Endothelial cell of umbilical vein (primary cell): ENCODE data around the gene MAT2B. TPM values are rescaled to one million over a fixed set of nuclear protein-coding genes. Genes with fewer than 3 reads are reported as not detected.

ENCODE experiments used
- BruUV-seq: library from RNA; stranded (reverse); fragments of 400-500 nt; replicated peaks from 2 replicates; lab custom pipeline; 2021; lab: Mats Ljungman, UMichigan
- CTCF ChIA-PET: fragments of 300-600, 350-600 bp; sonication (Branson Sonifier 250); formaldehyde crosslinking; loops from one replicate; lab custom pipeline; 2021; ENCODE audit warnings: antibody characterized with exemption, inconsistent platforms; lab: Charles Lee
- POLR2A ChIA-PET: fragments of 300-600, 350-600 bp; sonication (Branson Sonifier 250); formaldehyde crosslinking; loops from one replicate; lab custom pipeline; 2021; ENCODE audit warnings: antibody characterized with exemption, inconsistent platforms; lab: Charles Lee
- DNase-seq: peaks from one replicate; pipeline ENCODE4 v3.0.0-alpha.2; 2011; ENCODE audit warnings: low read depth, low spot score
- FAIRE-seq: peaks from 2 replicates; lab custom pipeline; 2011; peaks lifted over from hg19 to GRCh38; lab: Jason Lieb, UNC
- H2AFZ ChIP-seq: 2 replicates; pipeline ENCODE4 v1.6.0; 2012; ENCODE audit warnings: low read depth, low read length, control low read depth, inconsistent platforms
- H3K27ac ChIP-seq: 2 replicates; pipeline ENCODE4 v1.5.1; 2011; ENCODE audit warnings: low read depth, mild to moderate bottlenecking, control low read depth, low read length, moderate library complexity; ENCODE audit not compliant: insufficient read depth
- H3K27me3 ChIP-seq, 2 experiments: 2 replicates each; pipeline versions ENCODE4 v1.6.0 to v1.6.1; 2011; ENCODE audit warnings: low read length in 2 of 2, mixed read lengths in 1 of 2; ENCODE audit not compliant: control insufficient read depth in 2 of 2, insufficient read depth in 2 of 2
- H3K36me3 ChIP-seq, 2 experiments: 2 replicates in 1 of 2; 3 replicates in 1 of 2; pipeline ENCODE4 v1.5.1; 2011; ENCODE audit warnings: low read length in 2 of 2, mild to moderate bottlenecking in 1 of 2, moderate library complexity in 1 of 2; ENCODE audit not compliant: control insufficient read depth in 2 of 2, insufficient read depth in 2 of 2; ENCODE audit errors: extremely low read depth in 1 of 2
- H3K4me1 ChIP-seq: 3 replicates; pipeline ENCODE4 v1.5.1; 2011; ENCODE audit warnings: mild to moderate bottlenecking, low read length; ENCODE audit not compliant: control insufficient read depth, insufficient read depth; ENCODE audit errors: extremely low read depth
- H3K4me2 ChIP-seq: 2 replicates; pipeline ENCODE4 v1.6.1; 2011; ENCODE audit warnings: low read length, control low read depth, mixed read lengths; ENCODE audit not compliant: insufficient read depth
- H3K4me3 ChIP-seq, 3 experiments: fragments of 200-600 bp in 1 of 3; sonication (generic), shearing (Covaris generic) in 1 of 3; replicated peaks in 1 of 3; 2 replicates each; pipeline ENCODE4 v1.5.1; 2011 to 2016; ENCODE audit warnings: control low read depth in 3 of 3, low read length in 3 of 3, mild to moderate bottlenecking in 2 of 3, inconsistent platforms in 1 of 3, low read depth in 1 of 3, moderate library complexity in 1 of 3; ENCODE audit not compliant: insufficient read depth in 1 of 3
- H3K79me2 ChIP-seq: 2 replicates; pipeline ENCODE4 v1.6.0; 2012; ENCODE audit warnings: low read length, inconsistent platforms; ENCODE audit not compliant: control insufficient read depth, insufficient read depth
- H3K9ac ChIP-seq: replicated peaks from 2 replicates; pipeline ENCODE3; 2011; ENCODE audit warnings: low read length, control low read depth; ENCODE audit not compliant: insufficient read depth; ENCODE audit errors: extremely low read depth
- H3K9me1 ChIP-seq: replicated peaks from 3 replicates; pipeline ENCODE4 v1.6.0; 2011; ENCODE audit warnings: mild to moderate bottlenecking, low read length; ENCODE audit not compliant: control insufficient read depth, insufficient read depth; ENCODE audit errors: extremely low read depth
- H3K9me3 ChIP-seq: replicated peaks from 2 replicates; pipeline ENCODE4 v1.5.1; 2012; ENCODE audit warnings: low read length, inconsistent platforms; ENCODE audit not compliant: control insufficient read depth, insufficient read depth
- H4K20me1 ChIP-seq: replicated peaks from 2 replicates; pipeline ENCODE3; 2011; ENCODE audit warnings: mild to moderate bottlenecking, low read length; ENCODE audit not compliant: control insufficient read depth, insufficient read depth; ENCODE audit errors: extremely low read depth
- CTCF ChIP-seq, 2 donors: IDR thresholded peaks; 1 replicate in 1 of 2; 2 replicates in 1 of 2; pipeline ENCODE4 v1.5.1; 2011; ENCODE audit warnings: low read length in 2 of 2, mild to moderate bottlenecking in 2 of 2, moderate library complexity in 2 of 2, control low read depth in 1 of 2, inconsistent platforms in 1 of 2, low read depth in 1 of 2; ENCODE audit not compliant: insufficient read depth in 1 of 2; ENCODE audit errors: extremely low read depth in 1 of 2
- EZH2 ChIP-seq: IDR thresholded peaks from 2 replicates; pipeline ENCODE4 v1.6.1; 2012; ENCODE audit warnings: borderline replicate concordance, low read depth, mild to moderate bottlenecking, moderate library complexity, low read length, inconsistent platforms; ENCODE audit not compliant: severe bottlenecking
- FOS ChIP-seq: IDR thresholded peaks from 2 replicates; pipeline ENCODE4 v1.6.1; 2011; ENCODE audit warnings: mild to moderate bottlenecking, low read length, moderate library complexity, borderline replicate concordance; ENCODE audit not compliant: insufficient read depth
- GATA2 ChIP-seq: IDR thresholded peaks from 2 replicates; pipeline ENCODE4 v1.7.0; 2011; ENCODE audit warnings: low read depth, mild to moderate bottlenecking, moderate library complexity, mixed read lengths, low read length; ENCODE audit not compliant: insufficient read length, insufficient read depth
- JUN ChIP-seq: IDR thresholded peaks from 2 replicates; pipeline ENCODE4 v1.6.1; 2011; ENCODE audit warnings: borderline replicate concordance, low read depth; ENCODE audit not compliant: insufficient read length, insufficient read depth
- MAX ChIP-seq: IDR thresholded peaks from 2 replicates; pipeline ENCODE4 v1.6.1; 2011; ENCODE audit not compliant: insufficient read depth, insufficient read length
- MYC ChIP-seq: IDR thresholded peaks from one replicate; pipeline ENCODE4 v1.6.1; 2011; ENCODE audit warnings: mild to moderate bottlenecking, low read depth, low read length
- POLR2A ChIP-seq: IDR thresholded peaks from 2 replicates; pipeline ENCODE4 v1.6.1; 2012; ENCODE audit warnings: low read depth, mild to moderate bottlenecking, control low read depth, low read length
- POLR2AphosphoS5 ChIP-seq: IDR thresholded peaks from 2 replicates; pipeline ENCODE4 v1.6.1; 2012; ENCODE audit warnings: low read depth, mild to moderate bottlenecking, control low read depth, low read length, moderate library complexity; ENCODE audit not compliant: insufficient read depth
- dilution Hi-C: fragments of 300-500 bp; cut with MboI; formaldehyde crosslinking; loops from one replicate; pipeline ENCODE4 v1.15.0; 2019; ENCODE audit warnings: low sequenced_read_pairs; ENCODE audit not compliant: extremely low pct_ligation_motif_present
- intact Hi-C: fragments of 100-400 bp; cut with micrococcal nuclease; formaldehyde crosslinking; loops from one replicate; pipeline ENCODE4 v1.10.0; 2022
- polyA plus RNA-seq, 4 experiments: library from polyadenylated mRNA; depleted of rRNA in 3 of 4; stranded (reverse) in 3 of 4; unstranded in 1 of 4; fragments of >200 nt; gene quantifications; 2 replicates each; pipeline versions ENCODE4 v1.2.1 to v1.2.3, GENCODE V29; 2011 to 2012; ENCODE audit warnings: missing spikeins in 1 of 4
- total RNA-seq: library from RNA; stranded (reverse); gene quantifications from 2 replicates; pipeline ENCODE4 v1.2.3, GENCODE V29; 2021

Gene MAT2B
- total and polyA plus RNA-seq, 2 donors (not counting 3 experiments of a cell fraction or from before 2014, with no cell fraction given), result 41.5 to 101 TPM

GRCh38 chr5:163533223-163533622, 27.8 kb downstream of the MAT2B start:
- H2AFZ ChIP-seq, result no peak overlapping the region
- dilution Hi-C loops, result no loop called here
- ChIA-PET POLR2A (no interaction called here), CTCF (no interaction called here)
- FAIRE-seq, result no peak
- no peaks in the 10 kb centered on the region for H4K20me1 ChIP-seq
- H3K4me2 ChIP-seq, result no peak overlapping the region
- no peaks in the 10 kb centered on the region for H3K79me2 ChIP-seq
- DNase-seq, result no peak
- BruUV-seq, result no TSS peak
- no peak overlapping the region for H3K4me3 ChIP-seq
- H3K9me1 ChIP-seq, result no peaks in the 10 kb centered on the region
- no peak overlapping the region for H3K27ac ChIP-seq
- H3K36me3 ChIP-seq, result no peaks in the 10 kb centered on the region
- TF ChIP-seq CTCF (IDR thresholded peaks at IDR 0.05; ENCODE audit: extremely low read depth in 1 of 2, insufficient read depth in 1 of 2, low read depth in 1 of 2, low read length in 2 of 2) (no peak), GATA2 (no peak)
- no peaks in the 10 kb centered on the region for H3K9me3 ChIP-seq
- peaks cover 2 to 7% of the 10 kb centered on the region in 2 experiments for H3K27me3 ChIP-seq
- H3K4me1 ChIP-seq, result no peaks in the 10 kb centered on the region
- intact Hi-C loops, result no loop called here
- no peak overlapping the region for H3K9ac ChIP-seq

- TF ChIP-seq POLR2A (no peak), POLR2AphosphoS5 (no peak), MYC (no peak), CTCF (IDR thresholded peaks at IDR 0.05; ENCODE audit: extremely low read depth in 1 of 2, insufficient read depth in 1 of 2, low read depth in 1 of 2, low read length in 2 of 2) (no peak), GATA2 (no peak), EZH2 (no peak), FOS (no peak), JUN (no peak), MAX (no peak)
- dilution Hi-C loops, result no loop called here
- ChIA-PET CTCF (no interaction called here), POLR2A (no interaction called here)
- H2AFZ ChIP-seq, result no peak overlapping the region
- H3K4me3 ChIP-seq, result no peak overlapping the region
- H3K4me1 ChIP-seq, result no peaks in the 10 kb centered on the region
- H3K27me3 ChIP-seq, result peaks cover 2 to 9% of the 10 kb centered on the region in 2 experiments
- DNase-seq (no peak), FAIRE-seq (no peak)
- H3K9me3 ChIP-seq, result no peaks in the 10 kb centered on the region
- no peak overlapping the region for H3K9ac ChIP-seq
- no peaks in the 10 kb centered on the region for H4K20me1 ChIP-seq
- intact Hi-C loops, result no loop called here
- H3K36me3 ChIP-seq, result no peaks in the 10 kb centered on the region
- no TSS peak for BruUV-seq
- H3K4me2 ChIP-seq, result no peak overlapping the region
- no peaks in the 10 kb centered on the region for H3K9me1 ChIP-seq
- no peaks in the 10 kb centered on the region for H3K79me2 ChIP-seq
- no peak overlapping the region for H3K27ac ChIP-seq
Measured at GRCh38 chr5:163534492-163535094, 29.2 kb downstream of the MAT2B start.
